ENCODE results near the gene CWF19L2. TPM values are rescaled to one million over a fixed set of nuclear protein-coding genes. Genes with fewer than 3 reads are reported as not detected.

Gene CWF19L2
- total RNA-seq, 1 experiment from 2014 or later, result 18.4 TPM

DNA sequence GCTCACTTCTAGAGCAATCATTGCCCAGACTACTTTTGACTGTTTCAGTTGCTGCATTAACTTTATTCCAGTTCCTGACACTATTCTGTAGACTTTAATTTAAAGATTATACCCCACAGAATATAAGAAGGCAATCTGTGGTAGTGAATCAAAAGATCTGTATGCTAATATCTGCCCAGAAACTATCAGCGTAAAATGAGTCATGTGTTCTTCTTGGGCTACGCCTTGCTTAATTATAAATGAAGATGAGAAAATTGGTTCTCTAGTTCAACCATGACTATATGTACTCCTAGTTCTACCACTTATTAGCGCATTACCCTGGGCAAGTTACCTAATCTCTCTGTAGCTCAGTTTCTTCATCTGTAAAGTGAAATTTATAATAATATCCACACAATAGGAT, 128.5 kb downstream of the CWF19L2 start:
- Histone ChIP-seq H2BK20ac (ENCODE audit: low read depth, low read length, poor library complexity, severe bottlenecking) (no peak overlapping the region), H3K23me2 (ENCODE audit: insufficient read length, low read depth, low read length, poor library complexity, severe bottlenecking) (no peaks in the 10 kb centered on the region), H3K18ac (ENCODE audit: insufficient read length, low read depth, low read length) (no peak overlapping the region), H3K4me2 (ENCODE audit: insufficient read depth, insufficient read length, low read length) (no peak overlapping the region), H3K79me1 (ENCODE audit: insufficient read depth, low read depth, low read length, poor library complexity, severe bottlenecking) (no peaks in the 10 kb centered on the region), H2BK15ac (ENCODE audit: low read depth, low read length) (no peak overlapping the region), H2AK5ac (ENCODE audit: insufficient read length, low read length) (no peak overlapping the region), H3K14ac (ENCODE audit: insufficient read depth, low read length) (no peak overlapping the region), H3K9me3 (ENCODE audit: control insufficient read depth, low read depth, low read length) (no peaks in the 10 kb centered on the region), H3T11ph (ENCODE audit: low read length) (no peak overlapping the region), H4K5ac (ENCODE audit: insufficient read length, low read depth, low read length) (no peak overlapping the region), H2BK120ac (ENCODE audit: low read depth, low read length, poor library complexity, severe bottlenecking) (no peak overlapping the region), H4K8ac (replicated peaks; ENCODE audit: insufficient read length, low read depth, low read length) (no peak overlapping the region), H2AFZ (ENCODE audit: low read length) (no peak overlapping the region), H3K4ac (ENCODE audit: low read depth, low read length) (no peak overlapping the region), H3K27me3 (ENCODE audit: insufficient read depth, low read length) (no peaks in the 10 kb centered on the region), H2BK12ac (ENCODE audit: insufficient read length, low read depth, low read length) (no peak overlapping the region), H3K79me2 (ENCODE audit: insufficient read depth, low read length) (no peaks in the 10 kb centered on the region), H3K9ac (ENCODE audit: extremely low read depth, insufficient read length, low read length) (no peak overlapping the region), H3K23ac (ENCODE audit: insufficient read length, low read depth, low read length) (no peak overlapping the region), H4K20me1 (ENCODE audit: control insufficient read depth, insufficient read depth, insufficient read length) (no peaks in the 10 kb centered on the region), H4K91ac (ENCODE audit: insufficient read length, low read depth, low read length) (no peak overlapping the region), H3K27ac (ENCODE audit: insufficient read length, low read depth, low read length) (no peak overlapping the region), H3K4me1 (ENCODE audit: insufficient read depth, low read length) (no peaks in the 10 kb centered on the region), H2BK5ac (ENCODE audit: insufficient read length, low read length) (no peak overlapping the region), H3K56ac (ENCODE audit: insufficient read length, low read depth, low read length) (no peak overlapping the region)
- no peak overlapping the region for H3K4me3 Mint-ChIP-seq
- TF ChIP-seq, protein P1, sequence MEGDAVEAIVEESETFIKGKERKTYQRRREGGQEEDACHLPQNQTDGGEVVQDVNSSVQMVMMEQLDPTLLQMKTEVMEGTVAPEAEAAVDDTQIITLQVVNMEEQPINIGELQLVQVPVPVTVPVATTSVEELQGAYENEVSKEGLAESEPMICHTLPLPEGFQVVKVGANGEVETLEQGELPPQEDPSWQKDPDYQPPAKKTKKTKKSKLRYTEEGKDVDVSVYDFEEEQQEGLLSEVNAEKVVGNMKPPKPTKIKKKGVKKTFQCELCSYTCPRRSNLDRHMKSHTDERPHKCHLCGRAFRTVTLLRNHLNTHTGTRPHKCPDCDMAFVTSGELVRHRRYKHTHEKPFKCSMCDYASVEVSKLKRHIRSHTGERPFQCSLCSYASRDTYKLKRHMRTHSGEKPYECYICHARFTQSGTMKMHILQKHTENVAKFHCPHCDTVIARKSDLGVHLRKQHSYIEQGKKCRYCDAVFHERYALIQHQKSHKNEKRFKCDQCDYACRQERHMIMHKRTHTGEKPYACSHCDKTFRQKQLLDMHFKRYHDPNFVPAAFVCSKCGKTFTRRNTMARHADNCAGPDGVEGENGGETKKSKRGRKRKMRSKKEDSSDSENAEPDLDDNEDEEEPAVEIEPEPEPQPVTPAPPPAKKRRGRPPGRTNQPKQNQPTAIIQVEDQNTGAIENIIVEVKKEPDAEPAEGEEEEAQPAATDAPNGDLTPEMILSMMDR (conservative IDR thresholded peaks at IDR 0.05), result no peak
- H3K9me3 Mint-ChIP-seq, result no peaks in the 10 kb centered on the region
- no CpG with 5 or more reads among the region's 3 CpGs for WGBS (ENCODE audit: extremely low coverage, insufficient read length, low lambda C conversion rate)
- H3K27me3 Mint-ChIP-seq (ENCODE audit: low read depth), result no peaks in the 10 kb centered on the region
- H3K27ac Mint-ChIP-seq, result no peak overlapping the region
- peaks cover 4 to 10% (median 8%) of the 10 kb centered on the region in 3 experiments; a peak in 6 of 7 replicates for H3K36me3 Mint-ChIP-seq (ENCODE audit: insufficient read depth in 1 of 3, low read depth in 3 of 3)
- DNase-seq, result no peak
- no peaks in the 10 kb centered on the region for H3K4me1 Mint-ChIP-seq

Measured in H9 (cell line).